GM18951 (cell line): ENCODE measurements around the gene RPUSD2.

Source experiments
- POLR2A ChIP-seq: IDR thresholded peaks from 4 replicates; pipeline ENCODE4 v1.6.1; 2011; ENCODE audit warnings: mild to moderate bottlenecking; ENCODE audit not compliant: insufficient read length, insufficient read depth; ENCODE audit errors: extremely low read depth
- in situ Hi-C: fragments of 300-500 bp; cut with MboI; formaldehyde crosslinking; loops from one replicate; pipeline ENCODE4 v1.12.0; 2022; ENCODE audit warnings: low sequenced_read_pairs, mixed read lengths, inconsistent platforms; ENCODE audit not compliant: unreplicated experiment

Gene RPUSD2

GRCh38 chr15:40569129-40569953 is at the start of gene RPUSD2:
TSS of gene RPUSD2 (plus strand) at chr15:40569299. CDS start at chr15:40569338, 39 bp downstream.
- peak; percentile 82 for TF ChIP-seq POLR2A
- in situ Hi-C loops, result no loop called here

GRCh38 chr15:40523611-40524010 is 45.5 kb upstream of the RPUSD2 start:
- in situ Hi-C loops, result no loop called here
- TF ChIP-seq POLR2A, result no peak

- in situ Hi-C loops, result no loop called here
- no peak for TF ChIP-seq POLR2A
Measured at GRCh38 chr15:40525855-40526254, 43.2 kb upstream of the RPUSD2 start.

GRCh38 chr15:40528801-40529200 is 40.3 kb upstream of the RPUSD2 start:
- in situ Hi-C loops, result no loop called here
- TF ChIP-seq POLR2A, result no peak

GRCh38 chr15:40533763-40534364 is 35.2 kb upstream of the RPUSD2 start:
- no peak for TF ChIP-seq POLR2A
- in situ Hi-C loops, result no loop called here

- in situ Hi-C loops, result no loop called here
- no peak for TF ChIP-seq POLR2A
Measured at GRCh38 chr15:40534371-40534770, 34.7 kb upstream of the RPUSD2 start.

- in situ Hi-C loops, result no loop called here
- no peak for TF ChIP-seq POLR2A
Measured at GRCh38 chr15:40536501-40536900, 32.6 kb upstream of the RPUSD2 start.

- in situ Hi-C loops, result no loop called here
- TF ChIP-seq POLR2A, result no peak
Measured at GRCh38 chr15:40538976-40539375, 30.1 kb upstream of the RPUSD2 start.

- in situ Hi-C loops, result no loop called here
- TF ChIP-seq POLR2A, result no peak
Measured at GRCh38 chr15:40543082-40543481, 26.0 kb upstream of the RPUSD2 start.

- in situ Hi-C loops, result no loop called here
- no peak for TF ChIP-seq POLR2A
Measured at GRCh38 chr15:40543631-40544294, 25.3 kb upstream of the RPUSD2 start.

- in situ Hi-C loops, result no loop called here
- TF ChIP-seq POLR2A, result no peak
Measured at GRCh38 chr15:40545457-40545856, 23.6 kb upstream of the RPUSD2 start.

- TF ChIP-seq POLR2A, result no peak
- in situ Hi-C loops, result no loop called here
Measured at GRCh38 chr15:40548610-40549009, 20.5 kb upstream of the RPUSD2 start.

- TF ChIP-seq POLR2A, result no peak
- in situ Hi-C loops, result no loop called here
Measured at GRCh38 chr15:40549894-40550293, 19.2 kb upstream of the RPUSD2 start.
